ENCODE results near the gene GRK1.

Gene GRK1

DNA sequence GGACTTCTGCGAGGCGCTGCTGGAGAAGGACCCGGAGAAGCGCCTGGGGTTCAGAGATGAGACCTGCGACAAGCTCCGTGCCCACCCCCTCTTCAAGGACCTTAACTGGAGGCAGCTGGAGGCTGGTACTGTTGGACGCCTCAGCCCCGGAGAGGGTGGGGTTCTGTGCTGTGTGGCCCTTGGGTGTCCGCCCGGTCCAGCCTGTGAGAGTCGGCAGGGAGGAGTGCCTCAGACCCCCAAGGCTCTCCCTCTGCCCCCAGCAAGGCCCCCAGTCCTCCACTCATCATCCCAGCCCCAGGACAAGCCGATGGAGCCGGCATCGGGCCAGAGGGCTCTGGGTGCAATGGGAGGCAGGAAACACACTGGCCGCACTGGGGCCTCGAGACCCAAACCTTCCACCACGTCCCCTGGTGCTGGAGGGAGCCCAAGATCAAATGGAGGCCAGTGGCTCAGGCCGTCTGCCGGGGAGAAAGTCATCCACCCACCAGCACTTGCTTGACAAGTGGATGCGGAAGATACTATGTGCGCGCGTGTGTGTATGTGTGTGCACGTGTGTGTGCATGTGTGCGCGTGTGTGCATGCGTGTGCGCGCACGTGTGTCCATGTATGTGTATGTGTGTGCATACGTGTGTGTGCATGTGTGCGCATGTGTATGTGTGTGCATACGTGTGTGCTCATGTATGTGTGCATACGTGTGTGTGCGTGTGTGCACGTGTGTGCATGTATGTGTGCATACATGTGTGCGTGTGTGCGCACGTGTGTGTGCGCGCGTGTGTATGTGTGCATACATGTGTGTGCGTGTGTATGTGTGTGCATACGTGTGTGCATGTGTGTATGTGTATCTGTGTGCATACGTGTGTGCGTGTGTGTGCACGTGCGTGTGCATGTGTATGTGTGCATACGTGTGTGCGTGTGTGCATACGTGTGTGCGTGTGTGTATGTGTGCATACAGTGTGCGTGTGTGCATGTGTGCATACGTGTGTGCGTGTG is 66.2 kb downstream of the GRK1 start:
- no peak for DNase-seq (ENCODE audit: low read depth)
- TF ChIP-seq, protein P1, sequence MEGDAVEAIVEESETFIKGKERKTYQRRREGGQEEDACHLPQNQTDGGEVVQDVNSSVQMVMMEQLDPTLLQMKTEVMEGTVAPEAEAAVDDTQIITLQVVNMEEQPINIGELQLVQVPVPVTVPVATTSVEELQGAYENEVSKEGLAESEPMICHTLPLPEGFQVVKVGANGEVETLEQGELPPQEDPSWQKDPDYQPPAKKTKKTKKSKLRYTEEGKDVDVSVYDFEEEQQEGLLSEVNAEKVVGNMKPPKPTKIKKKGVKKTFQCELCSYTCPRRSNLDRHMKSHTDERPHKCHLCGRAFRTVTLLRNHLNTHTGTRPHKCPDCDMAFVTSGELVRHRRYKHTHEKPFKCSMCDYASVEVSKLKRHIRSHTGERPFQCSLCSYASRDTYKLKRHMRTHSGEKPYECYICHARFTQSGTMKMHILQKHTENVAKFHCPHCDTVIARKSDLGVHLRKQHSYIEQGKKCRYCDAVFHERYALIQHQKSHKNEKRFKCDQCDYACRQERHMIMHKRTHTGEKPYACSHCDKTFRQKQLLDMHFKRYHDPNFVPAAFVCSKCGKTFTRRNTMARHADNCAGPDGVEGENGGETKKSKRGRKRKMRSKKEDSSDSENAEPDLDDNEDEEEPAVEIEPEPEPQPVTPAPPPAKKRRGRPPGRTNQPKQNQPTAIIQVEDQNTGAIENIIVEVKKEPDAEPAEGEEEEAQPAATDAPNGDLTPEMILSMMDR (conservative IDR thresholded peaks at IDR 0.05; ENCODE audit: control insufficient read depth, insufficient read depth, low read depth, low read length): no peak
- H3K4me3 ChIP-seq (ENCODE audit: control insufficient read depth, low read depth, low read length): no peak overlapping the region

DNA sequence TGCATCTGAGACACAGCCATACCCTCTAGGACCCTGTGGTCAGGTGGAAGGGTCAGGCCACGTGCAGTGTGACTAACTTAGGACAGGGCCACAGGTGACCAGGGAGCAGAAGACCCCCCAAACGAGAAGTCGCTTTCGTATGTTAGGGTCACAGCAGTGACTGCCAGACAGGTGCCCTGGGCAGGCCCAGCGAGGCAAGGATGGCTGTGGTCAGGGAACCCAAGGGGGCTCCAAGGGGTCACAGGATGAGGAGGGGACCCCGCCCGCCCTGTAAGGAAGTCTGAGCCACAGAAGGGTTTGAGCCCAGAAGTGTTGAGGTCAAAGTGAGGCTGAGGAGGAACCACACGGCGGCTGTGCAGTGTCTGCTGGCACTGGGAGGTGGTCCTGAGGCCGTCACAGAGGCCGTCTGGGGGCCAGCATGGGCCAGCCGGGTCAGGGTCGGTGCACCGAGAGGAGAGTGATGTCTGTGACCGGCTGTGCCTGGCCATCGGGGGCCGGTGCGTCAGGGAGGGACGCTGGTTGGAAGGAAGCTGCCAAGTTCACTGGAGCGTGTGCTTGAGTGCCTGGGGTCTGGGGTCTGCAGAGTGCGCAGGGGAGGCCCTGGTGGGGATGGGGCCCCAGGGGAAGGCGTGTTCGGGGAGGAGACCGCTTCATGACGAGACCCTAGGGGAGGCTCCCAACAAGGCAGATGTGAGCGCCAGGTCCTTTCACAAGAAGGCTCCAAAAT is 67.2 kb downstream of the GRK1 start:
- no peak for DNase-seq (ENCODE audit: low read depth)
- no peak overlapping the region for H3K4me3 ChIP-seq (ENCODE audit: control insufficient read depth, low read depth, low read length)
- TF ChIP-seq, protein P1 (conservative IDR thresholded peaks at IDR 0.05; ENCODE audit: control insufficient read depth, insufficient read depth, low read depth, low read length): no peak

DNA sequence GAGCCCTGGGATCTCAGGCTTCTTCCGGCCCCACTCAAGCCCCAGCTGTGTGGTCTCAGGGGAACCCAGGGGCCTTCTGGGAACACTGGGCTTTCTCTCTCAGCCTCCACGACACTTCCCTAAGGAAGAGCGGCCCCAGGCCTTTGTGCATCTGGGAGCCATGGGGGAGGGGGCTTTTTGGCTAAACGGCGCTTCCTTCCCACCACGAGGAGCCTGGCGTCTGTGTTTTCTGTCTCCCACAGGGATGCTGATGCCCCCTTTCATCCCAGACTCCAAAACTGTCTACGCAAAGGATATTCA is 67.8 kb downstream of the GRK1 start:
- no peak overlapping the region for H3K4me3 ChIP-seq (ENCODE audit: control insufficient read depth, low read depth, low read length)
- DNase-seq (ENCODE audit: low read depth): no peak
- TF ChIP-seq, protein P1 (conservative IDR thresholded peaks at IDR 0.05; ENCODE audit: control insufficient read depth, insufficient read depth, low read depth, low read length): no peak

DNA sequence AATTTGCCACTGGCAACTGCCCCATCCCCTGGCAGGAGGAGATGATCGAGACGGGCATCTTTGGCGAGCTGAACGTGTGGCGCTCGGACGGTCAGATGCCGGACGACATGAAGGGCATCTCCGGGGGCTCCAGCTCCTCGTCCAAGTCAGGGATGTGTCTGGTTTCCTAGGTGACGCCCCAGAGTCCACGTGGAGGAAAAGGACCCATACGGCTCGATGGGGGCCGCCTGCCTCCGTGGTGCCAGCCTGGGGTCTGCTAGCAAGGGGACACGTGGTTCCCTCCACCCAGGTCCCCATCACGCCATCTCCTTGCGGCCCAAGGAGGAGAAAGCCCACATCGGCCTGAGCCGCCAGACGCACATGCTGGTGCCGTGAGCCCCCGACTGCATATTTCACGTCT is 68.2 kb downstream of the GRK1 start:
- no peak overlapping the region for H3K4me3 ChIP-seq (ENCODE audit: control insufficient read depth, low read depth, low read length)
- TF ChIP-seq, protein P1 (conservative IDR thresholded peaks at IDR 0.05; ENCODE audit: control insufficient read depth, insufficient read depth, low read depth, low read length): no peak
- no peak for DNase-seq (ENCODE audit: low read depth)

DNA sequence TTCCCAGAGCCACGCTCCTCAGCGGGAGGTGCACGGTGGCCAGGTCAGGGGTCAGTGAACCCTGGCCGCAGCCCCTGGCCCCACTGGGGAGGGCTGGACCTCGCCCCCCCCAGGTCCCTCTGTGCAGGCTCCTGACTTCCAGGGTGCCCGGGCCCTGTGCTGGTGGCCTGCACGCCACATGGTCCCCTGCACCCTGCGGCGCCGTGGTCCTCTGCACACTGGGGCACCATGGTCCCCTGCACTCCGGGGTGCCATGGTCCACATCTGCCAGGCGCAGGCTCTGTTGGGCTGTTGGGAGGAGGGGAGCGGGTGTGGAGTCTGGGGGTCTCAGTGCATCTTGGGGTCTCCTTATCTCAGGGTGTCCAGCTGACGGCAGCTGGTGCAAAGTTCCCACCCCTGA is 68.7 kb downstream of the GRK1 start:
- H3K4me3 ChIP-seq (ENCODE audit: control insufficient read depth, low read depth, low read length): no peak overlapping the region
- TF ChIP-seq, protein P1 (conservative IDR thresholded peaks at IDR 0.05; ENCODE audit: control insufficient read depth, insufficient read depth, low read depth, low read length): no peak

DNA sequence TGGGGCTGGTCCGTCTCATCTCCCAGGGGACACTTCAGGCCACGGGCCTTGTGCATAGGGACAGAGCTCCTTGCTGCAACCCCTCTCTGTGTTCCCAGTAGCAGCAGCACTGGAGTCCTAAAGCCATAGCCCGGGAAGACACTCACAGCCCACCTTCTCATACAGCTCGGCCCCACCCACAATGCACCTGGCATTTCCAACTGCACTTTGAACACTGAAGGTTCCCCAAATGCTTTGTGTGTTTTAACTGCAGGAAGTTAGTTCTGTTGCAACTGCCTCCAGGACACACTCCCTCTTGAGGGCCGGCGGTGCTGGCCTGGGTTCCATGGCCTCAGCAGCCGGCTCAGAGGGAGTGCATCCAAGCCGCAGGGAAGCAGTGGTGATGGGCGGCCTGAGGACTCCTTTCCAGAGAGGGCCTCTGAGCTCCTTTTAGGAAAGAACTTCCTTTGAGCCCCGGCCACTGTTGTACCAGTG is 69.3 kb downstream of the GRK1 start:
- no peak overlapping the region for H3K4me3 ChIP-seq (ENCODE audit: control insufficient read depth, low read depth, low read length)
- TF ChIP-seq, protein P1 (conservative IDR thresholded peaks at IDR 0.05; ENCODE audit: control insufficient read depth, insufficient read depth, low read depth, low read length): no peak

More for the DNA sequence above, 68.7 kb downstream of the GRK1 start:
- DNase-seq (ENCODE audit: low read depth): no peak

More for the DNA sequence above, 69.3 kb downstream of the GRK1 start:
- no peak for DNase-seq (ENCODE audit: low read depth)

All from fibroblast of mammary gland (primary cell).